GM18909 (cell line): ENCODE results near the gene FSD1L.
"Not testable (repeated sequence)": the region's sequence is repeated elsewhere in the genome, so short reads cannot be mapped to it uniquely, and the experiment has no call there.

Experiments
- ATAC-seq: cut with Tn5 transposase; IDR thresholded peaks from one replicate; pipeline ENCODE4 v1.9.1; 2021; ENCODE audit warnings: mild to moderate bottlenecking; ENCODE audit not compliant: unreplicated experiment, poor library complexity

Gene FSD1L

DNA sequence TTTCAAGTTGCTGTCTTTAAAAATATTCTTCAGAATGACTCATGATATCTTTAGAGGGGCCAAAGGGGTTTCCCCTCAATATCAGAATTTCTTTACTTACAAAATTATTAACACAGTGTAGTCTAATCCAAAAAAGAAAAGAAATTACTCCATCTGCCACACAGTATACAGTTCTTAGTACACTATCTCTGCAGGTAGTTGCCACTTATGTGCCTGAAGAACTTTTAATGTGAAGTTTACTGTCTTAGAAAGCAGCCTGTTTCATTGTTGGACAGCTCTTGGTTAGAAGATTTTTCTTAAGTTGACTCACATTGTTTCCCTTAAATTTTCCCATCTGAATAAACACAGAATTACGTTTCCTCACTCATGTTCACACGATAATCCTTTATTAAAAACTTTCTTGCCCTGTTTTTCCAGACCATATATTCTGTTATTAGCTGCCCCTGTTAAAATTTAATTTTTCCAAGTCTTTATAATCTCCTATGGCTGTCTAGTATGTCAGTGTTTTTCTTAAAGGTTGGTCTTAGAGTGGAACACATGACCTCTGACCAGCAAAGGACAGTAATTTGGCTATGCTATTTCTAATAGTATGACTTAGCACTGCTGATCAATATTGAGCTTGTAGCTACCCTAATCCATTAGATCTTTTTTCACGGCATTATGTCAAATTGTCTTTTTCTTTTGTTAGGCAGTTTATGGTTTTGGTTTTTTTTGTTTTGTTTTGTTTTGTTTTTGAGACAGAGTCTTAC lies 88.3 kb downstream of the FSD1L start:
- ATAC-seq, result peak; percentile 63

GRCh38 chr9:105539452-105539851 lies 91.6 kb downstream of the FSD1L start:
- ATAC-seq, result no peak

DNA sequence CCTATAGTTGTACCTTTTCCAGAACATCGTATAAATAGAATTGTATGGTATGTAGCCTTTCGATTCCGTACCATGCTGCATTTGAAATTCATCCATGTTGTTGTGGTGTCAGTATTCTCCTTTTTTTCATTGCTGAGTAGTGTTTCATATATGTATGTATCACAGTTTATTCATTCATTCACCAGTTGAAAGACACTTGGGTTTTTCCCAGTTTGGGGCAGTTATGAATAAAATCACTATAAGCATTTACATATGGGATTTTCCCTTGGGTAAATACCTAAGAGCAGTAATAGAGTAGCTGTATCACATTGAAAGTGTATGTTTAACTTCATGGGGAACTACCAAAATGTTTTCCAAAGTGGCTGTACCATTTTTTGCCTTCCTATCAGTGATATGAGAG lies 94.0 kb downstream of the FSD1L start:
- ATAC-seq, result peak; percentile 95

- ATAC-seq, result no peak
These were observed 106.2 kb downstream of the FSD1L start for GRCh38 chr9:105554042-105554441.

DNA sequence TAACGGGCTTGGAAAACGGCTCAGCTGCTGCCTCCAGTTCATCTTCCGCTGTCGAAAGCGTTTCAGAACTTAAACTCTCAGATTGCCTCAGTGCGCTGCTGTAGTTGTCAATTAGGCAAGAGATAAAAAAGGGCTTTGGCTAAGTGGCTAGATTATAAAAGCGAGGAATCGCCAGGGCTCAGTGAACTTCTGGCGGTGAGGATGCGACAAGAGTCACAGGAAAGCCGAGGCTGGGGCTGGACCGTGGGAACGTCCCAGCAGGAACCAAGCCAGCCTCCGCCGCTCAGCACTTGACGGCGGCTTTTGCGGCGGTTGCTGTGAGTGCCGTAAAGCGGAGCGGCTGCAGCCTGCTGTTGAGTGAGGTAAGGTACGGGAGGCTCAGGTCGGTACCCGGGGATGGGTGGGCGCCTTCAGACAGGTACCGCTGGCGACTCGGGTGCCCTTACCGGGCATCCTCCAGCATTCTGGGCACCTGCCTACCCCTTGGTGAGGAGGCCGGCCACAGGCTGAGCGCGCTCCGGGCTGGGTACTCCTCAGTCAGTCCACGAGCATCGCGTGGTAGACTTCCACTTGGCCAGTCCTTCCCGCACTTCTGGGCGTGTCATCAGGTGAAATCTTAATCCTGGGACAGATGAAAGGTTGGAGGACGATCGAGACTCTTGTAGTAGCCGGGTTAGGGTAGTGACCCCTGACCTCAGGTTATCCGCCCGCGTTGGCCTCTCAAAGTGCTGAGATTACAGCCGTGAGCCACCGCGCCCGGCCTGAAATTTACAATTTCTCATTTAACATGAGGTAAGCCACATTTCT lies 110.2 kb downstream of the FSD1L start, which contains the start of gene FKTN:
TSS of gene FKTN (plus strand) at position 328 of the 807 bp plus-strand sequence. CDS start 16,902 bp downstream, outside the sequence.
- ATAC-seq, result peak; percentile 96

DNA sequence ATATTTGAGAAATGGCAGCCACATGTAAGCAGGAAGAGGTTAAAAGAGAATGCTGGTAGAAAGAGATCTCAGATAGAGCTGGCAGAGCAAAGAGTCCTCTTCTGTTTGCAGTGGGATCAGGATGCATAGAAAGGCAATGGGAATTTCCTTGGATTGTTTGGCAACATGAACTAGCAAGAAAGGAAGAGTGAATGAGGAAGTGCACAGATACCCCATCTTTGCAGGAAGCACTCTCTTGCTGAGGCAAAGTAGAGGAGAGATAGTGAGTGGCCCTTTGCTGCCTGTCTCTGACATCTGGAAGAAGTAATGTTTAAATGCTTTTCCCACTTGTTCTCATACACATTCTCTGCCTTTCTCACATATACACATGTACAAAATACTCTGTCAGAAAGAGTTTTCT lies 124.6 kb downstream of the FSD1L start:
- no peak for ATAC-seq

DNA sequence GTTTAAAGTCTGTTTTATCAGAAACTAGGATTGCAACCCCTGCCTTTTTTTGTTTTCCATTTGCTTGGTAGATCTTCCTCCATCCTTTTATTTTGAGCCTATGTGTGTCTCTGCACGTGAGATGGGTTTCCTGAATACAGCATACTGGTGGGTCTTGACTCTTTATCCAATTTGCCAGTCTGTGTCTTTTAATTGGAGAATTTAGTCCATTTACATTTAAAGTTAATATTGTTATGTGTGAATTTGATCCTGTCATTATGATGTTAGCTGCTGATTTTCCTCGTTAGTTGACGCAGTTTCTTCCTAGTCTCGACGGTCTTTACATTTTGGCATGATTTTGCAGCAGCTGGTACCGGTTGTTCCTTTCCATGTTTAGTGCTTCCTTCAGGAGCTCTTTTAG lies 132.1 kb downstream of the FSD1L start:
- ATAC-seq, result not testable (repeated sequence)

DNA sequence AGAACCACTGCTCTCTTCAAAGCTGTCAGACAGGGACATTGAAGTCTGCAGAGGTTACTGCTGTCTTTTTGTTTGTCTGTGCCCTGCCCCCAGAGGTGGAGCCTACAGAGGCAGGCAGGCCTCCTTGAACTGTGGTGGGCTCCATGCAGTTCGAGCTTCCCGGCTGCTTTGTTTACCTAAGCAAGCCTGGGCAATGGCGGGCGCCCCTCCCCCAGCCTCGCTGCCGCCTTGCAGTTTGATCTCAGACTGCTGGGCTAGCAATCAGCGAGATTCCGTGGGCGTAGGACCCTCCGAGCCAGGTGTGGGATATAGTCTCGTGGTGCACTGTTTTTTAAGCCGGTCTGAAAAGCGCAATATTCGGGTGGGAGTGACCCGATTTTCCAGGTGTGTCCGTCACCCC lies 133.7 kb downstream of the FSD1L start:
- ATAC-seq, result not testable (repeated sequence)

GRCh38 chr9:105593145-105593544 lies 145.3 kb downstream of the FSD1L start:
- no peak for ATAC-seq
